Endothelial cell (in vitro differentiated cells): ENCODE results near the gene SOAT1. TPM values are rescaled to one million over a fixed set of nuclear protein-coding genes. Genes with fewer than 3 reads are reported as not detected.

Experiments
- DNase-seq: peaks from one replicate; pipeline ENCODE4 v3.0.0; 2021; ENCODE audit warnings: low spot score
- H3K27ac Mint-ChIP-seq: one replicate; pipeline ENCODE4 v1.8.0; 2021; ENCODE audit warnings: mixed read lengths, inconsistent platforms; ENCODE audit not compliant: unreplicated experiment
- H3K27me3 Mint-ChIP-seq: one replicate; pipeline ENCODE4 v1.8.0; 2021; ENCODE audit warnings: mild to moderate bottlenecking, moderate library complexity, mixed read lengths, inconsistent platforms; ENCODE audit not compliant: unreplicated experiment
- H3K36me3 Mint-ChIP-seq: one replicate; pipeline ENCODE4 v1.8.0; 2021; ENCODE audit warnings: mild to moderate bottlenecking, low read depth, mixed read lengths, inconsistent platforms; ENCODE audit not compliant: unreplicated experiment
- H3K4me1 Mint-ChIP-seq: one replicate; pipeline ENCODE4 v1.8.0; 2021; ENCODE audit warnings: mild to moderate bottlenecking, mixed read lengths, inconsistent platforms; ENCODE audit not compliant: unreplicated experiment
- H3K4me3 Mint-ChIP-seq: one replicate; pipeline ENCODE4 v1.8.0; 2021; ENCODE audit warnings: mild to moderate bottlenecking, mixed read lengths, inconsistent platforms; ENCODE audit not compliant: unreplicated experiment
- H3K9me3 Mint-ChIP-seq: one replicate; pipeline ENCODE4 v1.8.0; 2021; ENCODE audit warnings: mixed read lengths, inconsistent platforms; ENCODE audit not compliant: unreplicated experiment
- total RNA-seq: library from RNA; stranded (reverse); fragmentation: NEBNext Ultra II Directional; extraction: Animal tissue kit (Norgen Biotek cat#: 25700); gene quantifications from one replicate; pipeline ENCODE4 v1.2.1, GENCODE V29; 2021; ENCODE audit not compliant: unreplicated experiment
- TF ChIP-seq, protein P1 (sequence below): fragments of 200-600 bp; sonication (generic); IDR thresholded peaks from one replicate; pipeline ENCODE4 v1.5.0; 2021; ENCODE audit warnings: antibody characterized with exemption; ENCODE audit not compliant: unreplicated experiment

SOAT1 gene
- total RNA-seq, 1 donor from 2014 or later, result 24.1 TPM

DNA sequence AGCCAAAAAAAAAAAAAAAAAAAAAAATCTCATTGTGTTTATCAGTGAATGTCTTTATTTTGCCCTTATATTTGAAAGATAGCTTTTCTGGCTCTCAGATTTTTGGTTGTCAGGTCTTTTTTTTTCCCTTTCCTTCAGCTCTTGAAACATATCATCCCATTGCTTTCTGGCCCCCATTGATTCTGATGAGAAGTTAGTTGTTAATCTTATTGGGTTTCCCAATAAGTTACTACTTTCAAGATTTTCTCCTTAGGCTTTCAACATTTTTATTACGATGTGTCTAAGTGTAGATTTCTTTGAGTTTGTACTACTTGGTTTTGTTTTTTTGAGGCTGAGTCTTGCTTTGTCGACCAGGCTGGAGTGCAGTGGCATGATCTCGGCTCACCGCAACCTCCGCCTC lies 14.7 kb upstream of the SOAT1 start:
- H3K36me3 Mint-ChIP-seq, result no peaks in the 10 kb centered on the region
- TF ChIP-seq, protein P1, sequence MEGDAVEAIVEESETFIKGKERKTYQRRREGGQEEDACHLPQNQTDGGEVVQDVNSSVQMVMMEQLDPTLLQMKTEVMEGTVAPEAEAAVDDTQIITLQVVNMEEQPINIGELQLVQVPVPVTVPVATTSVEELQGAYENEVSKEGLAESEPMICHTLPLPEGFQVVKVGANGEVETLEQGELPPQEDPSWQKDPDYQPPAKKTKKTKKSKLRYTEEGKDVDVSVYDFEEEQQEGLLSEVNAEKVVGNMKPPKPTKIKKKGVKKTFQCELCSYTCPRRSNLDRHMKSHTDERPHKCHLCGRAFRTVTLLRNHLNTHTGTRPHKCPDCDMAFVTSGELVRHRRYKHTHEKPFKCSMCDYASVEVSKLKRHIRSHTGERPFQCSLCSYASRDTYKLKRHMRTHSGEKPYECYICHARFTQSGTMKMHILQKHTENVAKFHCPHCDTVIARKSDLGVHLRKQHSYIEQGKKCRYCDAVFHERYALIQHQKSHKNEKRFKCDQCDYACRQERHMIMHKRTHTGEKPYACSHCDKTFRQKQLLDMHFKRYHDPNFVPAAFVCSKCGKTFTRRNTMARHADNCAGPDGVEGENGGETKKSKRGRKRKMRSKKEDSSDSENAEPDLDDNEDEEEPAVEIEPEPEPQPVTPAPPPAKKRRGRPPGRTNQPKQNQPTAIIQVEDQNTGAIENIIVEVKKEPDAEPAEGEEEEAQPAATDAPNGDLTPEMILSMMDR, result no peak
- no peak overlapping the region for H3K4me3 Mint-ChIP-seq
- no peak overlapping the region for H3K27ac Mint-ChIP-seq
- DNase-seq, result no peak
- peaks cover 2% of the 10 kb centered on the region for H3K27me3 Mint-ChIP-seq
- H3K4me1 Mint-ChIP-seq, result no peaks in the 10 kb centered on the region
- H3K9me3 Mint-ChIP-seq, result no peaks in the 10 kb centered on the region

DNA sequence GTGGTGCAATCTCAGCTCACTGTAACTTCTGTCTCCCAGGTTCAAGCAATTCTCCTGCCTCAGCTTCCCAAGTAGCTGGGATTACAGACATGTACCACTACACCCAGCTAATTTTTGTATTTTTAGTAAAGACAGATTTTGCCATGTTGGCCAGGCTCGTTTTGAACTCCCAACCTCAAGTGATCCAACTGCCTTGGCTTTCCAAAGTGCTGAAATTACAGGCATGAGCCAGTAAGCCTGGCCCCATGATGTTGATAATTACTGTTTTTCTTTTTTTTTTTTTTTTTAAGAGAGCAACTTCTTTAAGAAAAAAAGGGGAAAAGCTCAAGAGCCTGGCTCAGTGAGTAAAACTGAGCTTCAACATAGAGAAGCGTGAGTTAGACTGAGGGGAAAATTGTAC lies 9.6 kb upstream of the SOAT1 start:
- no peak overlapping the region for H3K4me3 Mint-ChIP-seq
- H3K4me1 Mint-ChIP-seq, result peaks cover 1% of the 10 kb centered on the region
- TF ChIP-seq, protein P1, result no peak

DNA sequence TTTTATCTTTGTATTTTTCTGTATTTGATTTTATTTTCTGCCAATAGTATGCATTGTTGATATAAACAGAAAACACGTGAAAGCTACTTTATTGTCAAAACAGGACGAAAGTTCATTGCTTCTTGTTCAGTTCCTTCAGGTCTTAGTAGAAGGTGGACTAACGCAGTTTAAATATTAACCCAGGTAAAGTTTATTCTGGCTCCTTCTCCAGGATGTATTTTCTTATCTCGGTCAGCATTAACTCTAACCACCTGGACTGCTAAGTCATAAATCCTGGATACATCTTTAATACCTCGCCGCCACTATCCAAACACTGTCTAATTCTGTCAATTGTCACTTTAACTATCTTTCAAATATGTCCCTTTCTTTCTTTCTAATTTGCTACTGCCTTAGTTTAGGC lies 5.7 kb upstream of the SOAT1 start:
- Mint-ChIP-seq H3K4me3 (no peak overlapping the region), H3K4me1 (peaks cover 3% of the 10 kb centered on the region), H3K27ac (no peak overlapping the region), H3K9me3 (no peaks in the 10 kb centered on the region), H3K36me3 (no peaks in the 10 kb centered on the region), H3K27me3 (peaks cover 5% of the 10 kb centered on the region)
- DNase-seq, result no peak
- TF ChIP-seq, protein P1, result no peak

More for the DNA sequence above, 9.6 kb upstream of the SOAT1 start:
- peaks cover 1% of the 10 kb centered on the region for H3K27me3 Mint-ChIP-seq
- no peaks in the 10 kb centered on the region for H3K9me3 Mint-ChIP-seq
- no peak overlapping the region for H3K27ac Mint-ChIP-seq
- no peaks in the 10 kb centered on the region for H3K36me3 Mint-ChIP-seq
- DNase-seq, result no peak

DNA sequence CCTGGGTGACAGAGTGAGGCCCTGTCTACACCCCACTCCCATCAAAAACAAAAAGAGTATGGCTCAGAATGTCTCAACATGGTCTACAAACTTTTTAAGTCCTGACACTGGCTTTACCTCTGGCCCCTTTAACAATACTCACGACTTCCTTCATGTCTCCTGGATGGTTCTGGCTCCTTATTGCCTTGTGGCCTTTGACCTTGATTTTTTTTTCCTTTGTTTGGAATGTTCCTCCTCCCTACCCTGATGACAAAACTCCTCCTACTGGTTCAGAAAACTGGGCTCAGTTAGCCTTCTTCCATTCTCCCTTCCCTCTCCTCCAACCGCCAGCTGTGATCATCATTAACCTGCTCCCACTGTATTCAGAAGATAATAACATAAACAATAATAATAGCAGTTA lies 4.6 kb upstream of the SOAT1 start:
- peak overlapping the region; percentile 22 for H3K4me3 Mint-ChIP-seq
- H3K27ac Mint-ChIP-seq, result peak overlapping the region; percentile 21
- no peaks in the 10 kb centered on the region for H3K9me3 Mint-ChIP-seq
- DNase-seq, result no peak
- peaks cover 5% of the 10 kb centered on the region for H3K27me3 Mint-ChIP-seq
- H3K36me3 Mint-ChIP-seq, result no peaks in the 10 kb centered on the region
- TF ChIP-seq, protein P1, result no peak
- peaks cover 3% of the 10 kb centered on the region for H3K4me1 Mint-ChIP-seq

DNA sequence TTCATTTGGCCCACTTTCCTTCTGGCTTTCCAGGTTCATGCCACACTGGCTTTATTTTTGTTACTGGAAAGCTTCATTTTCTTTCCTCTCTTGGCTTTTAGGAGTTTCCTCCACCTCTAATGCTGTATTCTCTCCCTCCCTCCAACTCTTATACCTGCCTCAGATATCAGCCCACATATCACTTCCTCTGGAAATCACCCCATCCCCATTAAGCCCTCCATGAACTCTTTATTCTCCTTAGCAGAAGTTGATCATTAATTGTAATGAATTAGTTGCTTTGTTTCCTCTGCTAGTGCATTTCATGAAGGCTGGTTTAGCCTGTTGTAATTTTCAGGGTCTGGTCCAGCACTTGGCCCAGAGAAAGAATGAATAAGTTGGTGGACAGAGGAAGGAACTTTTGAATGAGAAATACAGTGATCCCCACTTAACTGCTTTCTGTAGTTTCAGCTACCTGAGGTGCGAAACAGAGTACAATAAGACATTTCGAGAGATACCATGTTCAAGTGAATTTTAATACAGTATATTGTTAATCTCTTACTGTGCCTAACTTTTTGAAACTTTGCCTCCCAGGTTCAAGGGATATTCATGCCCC lies 1.7 kb downstream of the SOAT1 start:
- Mint-ChIP-seq H3K27ac (no peak overlapping the region), H3K27me3 (peaks cover 3% of the 10 kb centered on the region), H3K4me3 (peak overlapping the region; percentile 88), H3K4me1 (peaks cover 9% of the 10 kb centered on the region), H3K9me3 (no peaks in the 10 kb centered on the region), H3K36me3 (no peaks in the 10 kb centered on the region)
- TF ChIP-seq, protein P1, result no peak
- no peak for DNase-seq
